HG03103 (cell line): Measurements from ENCODE around the gene BYSL.

Experiments
- ATAC-seq: cut with Tn5 transposase; IDR thresholded peaks from one replicate; pipeline ENCODE4 v1.9.1; 2021; ENCODE audit warnings: low read depth; ENCODE audit not compliant: unreplicated experiment

Gene BYSL

DNA sequence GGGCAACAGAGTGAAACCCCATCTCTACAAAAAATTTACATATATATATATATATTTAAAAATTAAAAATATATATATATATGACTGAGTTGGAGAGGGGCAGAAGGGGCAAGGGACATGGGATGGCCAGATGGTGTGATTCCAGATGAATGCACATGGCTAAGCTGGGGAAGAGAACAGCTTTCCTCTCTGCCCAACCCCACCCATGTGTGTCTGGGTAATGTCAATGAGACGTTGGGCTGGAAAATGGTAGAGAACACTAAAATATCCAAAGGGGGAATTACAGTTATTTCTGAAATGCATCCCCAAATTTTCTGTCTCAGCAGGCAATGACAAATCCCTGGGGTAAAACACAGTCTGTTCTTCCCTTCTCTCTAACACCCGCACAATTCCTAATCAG is 51.5 kb downstream of the BYSL start:
- ATAC-seq, result no peak

DNA sequence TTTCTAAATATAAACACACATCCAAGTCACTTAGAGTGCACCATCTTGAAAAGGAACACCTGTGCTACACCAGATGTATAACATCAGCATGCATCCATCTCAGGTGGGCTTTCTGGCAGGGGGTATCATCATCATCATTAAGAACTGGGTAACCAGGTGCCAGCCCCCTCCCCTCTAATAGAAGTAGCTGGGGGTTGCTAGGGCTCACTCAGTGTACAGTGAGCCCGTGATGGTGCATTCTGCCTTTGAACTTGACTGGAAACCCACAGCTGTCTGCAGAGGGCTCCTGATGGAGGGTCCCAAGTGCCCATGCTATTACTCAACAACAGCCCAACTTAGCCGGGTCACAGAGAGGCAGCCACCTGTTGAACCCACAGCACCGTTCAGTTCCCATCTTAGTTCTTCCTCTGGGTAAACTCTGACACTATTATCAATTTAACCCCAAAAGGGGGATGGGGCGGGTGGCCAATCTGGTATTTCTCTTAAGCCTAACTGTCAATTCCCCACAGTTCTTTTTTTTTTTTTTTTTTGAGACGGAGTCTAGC is 53.1 kb downstream of the BYSL start:
- ATAC-seq, result no peak

GRCh38 chr6:41975276-41975675 is 54.0 kb downstream of the BYSL start:
- ATAC-seq, result no peak

DNA sequence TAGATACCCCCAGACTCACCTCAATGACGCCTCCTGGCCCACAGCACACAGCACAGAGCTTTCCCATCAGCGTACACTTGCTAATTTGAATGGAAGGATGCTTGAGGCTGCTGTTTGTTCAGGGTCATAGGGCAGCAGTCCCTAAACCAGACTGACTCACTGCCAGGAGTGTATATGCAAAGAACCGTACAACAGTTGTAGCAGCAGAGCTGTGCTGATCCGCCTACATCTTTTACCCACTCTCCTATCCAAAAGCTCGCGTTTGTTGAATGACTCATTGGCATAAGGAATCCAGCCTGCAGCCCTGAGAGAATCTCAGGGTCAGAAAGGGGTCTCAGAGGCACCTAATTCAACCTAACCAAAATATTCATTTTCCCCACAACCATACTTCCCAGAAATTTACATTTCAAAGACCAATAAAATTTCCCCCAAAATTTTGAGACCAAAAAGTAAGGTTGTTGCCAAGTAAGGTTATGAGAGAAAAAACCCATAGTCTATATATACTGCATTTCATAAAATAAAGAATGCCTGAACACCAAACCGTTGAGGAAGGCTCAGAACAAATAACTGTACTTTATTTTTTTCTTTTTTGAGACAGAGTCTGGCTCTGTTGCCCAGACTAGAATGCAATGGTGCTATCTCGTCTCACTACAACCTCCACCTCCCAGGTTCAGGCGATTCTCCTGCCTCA is 55.6 kb downstream of the BYSL start:
- no peak for ATAC-seq
